PFSK-1 (cell line): ENCODE measurements around the gene C9orf50.

Experiments used
- FOXP2 ChIP-seq: optimal IDR thresholded peaks from 2 replicates; pipeline ENCODE3; 2011; ENCODE audit warnings: borderline replicate concordance, control low read depth, inconsistent platforms; ENCODE audit not compliant: insufficient read depth; ENCODE audit errors: extremely low read length, extremely low read depth
- POLR2AphosphoS5 ChIP-seq: IDR thresholded peaks from 2 replicates; pipeline ENCODE4 v1.6.1; 2012; ENCODE audit warnings: low read depth, mild to moderate bottlenecking, control low read depth, low read length, moderate library complexity
- SIN3A ChIP-seq: IDR thresholded peaks from 2 replicates; pipeline ENCODE4 v1.6.1; 2012; ENCODE audit warnings: mild to moderate bottlenecking, low read length, moderate library complexity, borderline replicate concordance; ENCODE audit not compliant: insufficient read depth
- TAF1 ChIP-seq: IDR thresholded peaks from 2 replicates; pipeline ENCODE4 v1.6.1; 2012; ENCODE audit warnings: low read length, control low read depth, borderline replicate concordance; ENCODE audit not compliant: insufficient read depth
- TF ChIP-seq, protein P1 (sequence below), 2 experiments: IDR thresholded peaks; 2 replicates each; pipeline versions ENCODE4 v1.6.1 to v1.8.0; 2011 to 2012; ENCODE audit warnings: low read depth in 2 of 2, low read length in 2 of 2, control low read depth in 1 of 2, inconsistent platforms in 1 of 2, mild to moderate bottlenecking in 1 of 2, moderate library complexity in 1 of 2; ENCODE audit not compliant: insufficient read depth in 1 of 2

Gene C9orf50

GRCh38 chr9:129632460-129632859 is 11.6 kb upstream of the C9orf50 start:
- no peak for TF ChIP-seq FOXP2
- TF ChIP-seq POLR2AphosphoS5, result no peak
- TF ChIP-seq, protein P1, sequence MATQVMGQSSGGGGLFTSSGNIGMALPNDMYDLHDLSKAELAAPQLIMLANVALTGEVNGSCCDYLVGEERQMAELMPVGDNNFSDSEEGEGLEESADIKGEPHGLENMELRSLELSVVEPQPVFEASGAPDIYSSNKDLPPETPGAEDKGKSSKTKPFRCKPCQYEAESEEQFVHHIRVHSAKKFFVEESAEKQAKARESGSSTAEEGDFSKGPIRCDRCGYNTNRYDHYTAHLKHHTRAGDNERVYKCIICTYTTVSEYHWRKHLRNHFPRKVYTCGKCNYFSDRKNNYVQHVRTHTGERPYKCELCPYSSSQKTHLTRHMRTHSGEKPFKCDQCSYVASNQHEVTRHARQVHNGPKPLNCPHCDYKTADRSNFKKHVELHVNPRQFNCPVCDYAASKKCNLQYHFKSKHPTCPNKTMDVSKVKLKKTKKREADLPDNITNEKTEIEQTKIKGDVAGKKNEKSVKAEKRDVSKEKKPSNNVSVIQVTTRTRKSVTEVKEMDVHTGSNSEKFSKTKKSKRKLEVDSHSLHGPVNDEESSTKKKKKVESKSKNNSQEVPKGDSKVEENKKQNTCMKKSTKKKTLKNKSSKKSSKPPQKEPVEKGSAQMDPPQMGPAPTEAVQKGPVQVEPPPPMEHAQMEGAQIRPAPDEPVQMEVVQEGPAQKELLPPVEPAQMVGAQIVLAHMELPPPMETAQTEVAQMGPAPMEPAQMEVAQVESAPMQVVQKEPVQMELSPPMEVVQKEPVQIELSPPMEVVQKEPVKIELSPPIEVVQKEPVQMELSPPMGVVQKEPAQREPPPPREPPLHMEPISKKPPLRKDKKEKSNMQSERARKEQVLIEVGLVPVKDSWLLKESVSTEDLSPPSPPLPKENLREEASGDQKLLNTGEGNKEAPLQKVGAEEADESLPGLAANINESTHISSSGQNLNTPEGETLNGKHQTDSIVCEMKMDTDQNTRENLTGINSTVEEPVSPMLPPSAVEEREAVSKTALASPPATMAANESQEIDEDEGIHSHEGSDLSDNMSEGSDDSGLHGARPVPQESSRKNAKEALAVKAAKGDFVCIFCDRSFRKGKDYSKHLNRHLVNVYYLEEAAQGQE (IDR thresholded peaks at IDR 0.05; ENCODE audit: insufficient read depth in 1 of 2, low read depth in 2 of 2, low read length in 2 of 2), result no peak

DNA sequence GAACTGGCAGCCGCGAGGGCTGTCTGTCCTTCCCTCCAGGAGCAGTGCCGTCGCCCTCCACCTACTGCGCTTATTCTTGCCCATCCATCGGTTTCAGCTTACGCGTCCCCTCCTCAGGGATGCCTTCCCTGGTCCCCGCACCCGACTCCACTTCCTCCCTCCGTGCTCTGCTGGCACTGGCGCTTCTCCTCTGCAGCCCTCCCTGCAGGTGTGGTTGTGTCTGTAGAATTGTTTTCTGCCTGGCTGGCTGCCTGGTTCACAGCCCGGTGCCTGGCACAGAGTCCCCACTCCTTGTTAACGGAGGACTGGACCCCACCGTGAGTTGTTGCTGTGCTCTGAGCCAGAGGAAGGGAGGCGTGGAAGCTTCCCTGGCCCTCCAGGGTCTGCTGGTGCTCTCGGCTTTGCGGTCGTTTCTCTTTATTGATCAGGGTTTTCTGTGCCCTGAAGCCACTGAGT is 10.8 kb upstream of the C9orf50 start:
- TF ChIP-seq SIN3A (no peak), POLR2AphosphoS5 (no peak), FOXP2 (no peak), TAF1 (no peak)
- TF ChIP-seq, protein P1 (IDR thresholded peaks at IDR 0.05; ENCODE audit: insufficient read depth in 1 of 2, low read depth in 2 of 2, low read length in 2 of 2), result no peak

- no peak for TF ChIP-seq POLR2AphosphoS5
- no peak for TF ChIP-seq FOXP2
- TF ChIP-seq, protein P1 (IDR thresholded peaks at IDR 0.05; ENCODE audit: insufficient read depth in 1 of 2, low read depth in 2 of 2, low read length in 2 of 2), result no peak
- no peak for TF ChIP-seq TAF1
- TF ChIP-seq SIN3A, result no peak
These were observed 10.2 kb upstream of the C9orf50 start for GRCh38 chr9:129630967-129631673.

- TF ChIP-seq FOXP2 (no peak), TAF1 (no peak), POLR2AphosphoS5 (no peak; the same call in 1 of the 2 replicates), SIN3A (no peak)
- TF ChIP-seq, protein P1 (IDR thresholded peaks at IDR 0.05; ENCODE audit: insufficient read depth in 1 of 2, low read depth in 2 of 2, low read length in 2 of 2), result no peak
These were observed 8.4 kb upstream of the C9orf50 start for GRCh38 chr9:129629251-129629820.
